SK-MEL-5 (cell line): ENCODE data around the gene C12orf75. TPM values are rescaled to one million over a fixed set of nuclear protein-coding genes. Genes with fewer than 3 reads are reported as not detected.
"Not testable (repeated sequence)": the region's sequence is repeated elsewhere in the genome, so short reads cannot be mapped to it uniquely, and the experiment has no call there.

Experiments
- DNase-seq: peaks from one replicate; pipeline ENCODE4 v3.0.0-alpha.2; 2016; ENCODE audit warnings: low read depth, low spot score
- in situ Hi-C: cut with HindIII; loops from 2 replicates; pipeline ENCODE4 v1.10.0; 2016; ENCODE audit warnings: low sequenced_read_pairs, high pct_unique_total_duplicates, low pct_unique_long_range_greater_than_20kb
- total RNA-seq: library from RNA; depleted of rRNA; stranded (reverse); fragments of >200 nt; shearing (Covaris generic); gene quantifications from 2 replicates; pipeline ENCODE4 v1.2.3, GENCODE V29; 2014

Gene C12orf75
- total RNA-seq, 1 experiment from 2014 or later = 2.1 TPM

DNA sequence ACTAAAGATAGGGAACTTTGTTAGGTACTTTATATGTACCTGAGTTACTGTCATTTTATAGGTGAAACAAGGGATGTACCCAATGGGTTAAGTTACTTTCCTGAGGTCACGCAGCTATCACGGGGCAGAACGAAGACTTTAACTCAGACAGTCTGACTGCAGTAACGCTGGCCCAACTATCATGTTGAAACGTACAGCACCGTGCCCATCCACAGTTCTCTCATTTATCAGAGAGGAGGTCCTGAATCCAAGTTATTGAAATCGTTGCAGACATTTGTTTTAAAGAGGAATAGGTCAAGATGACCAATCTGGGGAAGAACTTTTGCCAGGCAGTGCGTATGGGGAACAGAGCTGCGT is 587 bp upstream of the C12orf75 start:
- in situ Hi-C loops = no loop called here
- DNase-seq = no peak

DNA sequence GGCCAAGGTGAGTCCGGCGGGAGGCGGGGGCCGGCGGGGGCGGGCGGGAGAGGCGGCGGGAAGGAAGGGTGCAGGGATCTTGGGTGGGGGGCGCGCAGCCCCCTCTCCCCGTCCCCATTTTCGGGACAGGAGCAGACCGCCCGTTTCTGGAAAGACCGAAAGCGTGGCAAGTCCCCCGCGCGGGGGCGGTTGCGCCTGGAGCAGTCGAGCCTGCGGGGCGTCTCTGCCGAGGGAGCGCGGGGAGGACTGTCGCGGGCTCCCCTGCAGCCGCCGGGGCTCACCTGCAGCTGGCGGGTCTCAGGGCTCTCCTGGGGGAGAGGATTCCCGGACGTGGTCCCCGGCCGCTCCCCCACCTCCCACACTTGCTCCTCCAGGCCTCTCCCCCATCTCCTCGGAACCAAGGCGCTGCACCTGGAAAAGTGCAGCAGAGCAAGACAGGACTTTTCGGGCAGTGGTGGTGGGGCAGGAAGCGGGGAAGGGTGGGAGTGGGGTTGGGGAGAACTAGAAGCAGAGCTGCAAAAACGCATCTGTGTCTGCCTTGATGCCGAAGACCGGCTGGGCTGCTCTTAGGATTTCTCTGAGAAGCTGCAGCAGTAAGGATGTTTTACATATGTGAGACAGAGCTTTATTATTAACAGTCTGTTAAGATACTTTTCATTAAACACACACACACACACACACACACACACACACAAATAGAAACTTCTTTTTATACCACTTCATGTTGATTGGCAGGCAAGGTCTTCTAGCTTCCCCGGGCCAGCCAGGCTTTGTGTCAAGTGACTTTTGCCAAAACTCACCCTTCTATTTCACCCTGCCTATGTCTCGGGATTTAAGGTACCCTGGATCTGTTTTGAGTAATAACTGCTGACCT is 677 bp downstream of the C12orf75 start:
- DNase-seq = no peak

DNA sequence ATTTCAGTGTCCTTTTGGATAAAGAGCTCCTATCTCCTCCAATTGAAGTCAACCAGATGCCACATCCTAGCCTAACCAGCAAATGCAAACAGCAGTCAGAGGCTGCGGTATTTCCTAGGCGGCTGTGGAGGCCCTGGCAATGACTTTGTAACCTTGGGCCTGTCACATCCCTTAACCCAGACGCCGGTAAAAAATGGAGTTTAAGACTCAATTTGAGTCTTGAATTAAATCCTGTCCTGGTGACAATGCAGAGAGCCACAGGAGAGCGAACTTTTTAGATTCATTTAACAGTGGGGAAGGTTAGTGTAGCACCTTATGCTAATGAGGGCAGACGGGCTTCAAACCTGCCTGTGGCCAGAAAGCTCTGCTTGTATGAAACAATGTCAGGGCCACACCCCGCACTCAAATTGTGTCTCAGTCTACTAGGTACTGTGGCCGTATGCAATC is 1.3 kb downstream of the C12orf75 start:
- no peak for DNase-seq

More for the DNA sequence above, 677 bp downstream of the C12orf75 start:
- in situ Hi-C loops = no loop called here

DNA sequence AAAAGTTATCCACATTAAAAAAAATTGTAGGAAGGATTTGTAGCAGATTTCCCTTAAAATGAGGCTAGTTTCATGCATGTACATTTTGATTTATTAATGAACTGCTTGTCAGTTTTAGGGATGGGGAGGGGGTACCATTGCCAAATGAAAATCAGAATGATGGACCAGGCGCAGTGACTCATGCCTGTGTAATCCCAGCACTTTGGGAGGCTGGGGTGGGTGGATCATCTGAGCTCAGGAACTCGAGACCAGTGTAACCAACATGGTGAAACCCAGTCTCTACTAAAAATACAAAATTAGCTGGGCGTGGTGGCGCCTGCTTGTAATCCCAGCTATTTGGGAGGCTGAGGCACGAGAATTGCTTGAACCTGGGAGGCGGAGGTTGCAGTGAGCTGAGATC is 1.8 kb downstream of the C12orf75 start:
- in situ Hi-C loops, DNase-seq: not testable (repeated sequence)

More for the DNA sequence above, 1.3 kb downstream of the C12orf75 start:
- in situ Hi-C loops = no loop called here

DNA sequence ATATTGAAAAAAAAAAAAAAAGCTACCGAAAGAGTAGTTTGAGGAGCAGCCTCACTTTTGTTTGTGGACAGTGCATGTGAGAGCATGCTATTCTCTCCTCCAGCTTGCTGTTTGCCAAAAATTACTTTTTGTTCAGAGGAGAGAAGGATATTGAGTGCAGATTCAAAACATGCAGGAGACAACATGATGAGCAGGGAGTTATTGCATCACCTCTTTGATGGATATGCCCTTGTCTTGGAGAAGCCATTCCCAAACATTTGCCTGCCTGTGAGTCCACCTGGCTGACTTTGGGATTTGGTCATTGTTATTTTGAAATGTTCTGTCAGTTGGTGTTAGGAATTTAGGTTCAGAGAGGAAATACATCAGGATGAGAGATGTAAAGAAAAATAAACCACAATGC is 2.4 kb downstream of the C12orf75 start:
- in situ Hi-C loops = no loop called here
- no peak for DNase-seq

DNA sequence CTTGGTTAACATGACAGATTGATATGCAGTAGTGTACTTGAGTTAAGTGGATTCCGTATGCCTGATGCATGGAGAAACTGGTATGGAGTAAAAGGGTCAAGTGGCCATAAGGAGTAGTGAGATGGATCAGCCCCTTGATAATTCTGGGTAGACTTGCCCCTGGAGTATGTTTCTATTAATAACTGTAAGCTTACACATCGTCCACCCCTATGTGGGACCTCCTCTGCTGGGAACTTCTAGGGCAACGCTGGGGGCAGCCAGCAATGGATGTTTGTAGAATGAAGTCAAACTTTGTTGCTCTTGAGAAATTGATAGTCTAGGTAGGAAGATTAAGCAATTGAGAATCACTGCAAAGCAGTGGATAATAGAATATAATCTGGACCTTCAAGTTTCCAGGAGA is 3.5 kb downstream of the C12orf75 start:
- DNase-seq = no peak
- in situ Hi-C loops = no loop called here

DNA sequence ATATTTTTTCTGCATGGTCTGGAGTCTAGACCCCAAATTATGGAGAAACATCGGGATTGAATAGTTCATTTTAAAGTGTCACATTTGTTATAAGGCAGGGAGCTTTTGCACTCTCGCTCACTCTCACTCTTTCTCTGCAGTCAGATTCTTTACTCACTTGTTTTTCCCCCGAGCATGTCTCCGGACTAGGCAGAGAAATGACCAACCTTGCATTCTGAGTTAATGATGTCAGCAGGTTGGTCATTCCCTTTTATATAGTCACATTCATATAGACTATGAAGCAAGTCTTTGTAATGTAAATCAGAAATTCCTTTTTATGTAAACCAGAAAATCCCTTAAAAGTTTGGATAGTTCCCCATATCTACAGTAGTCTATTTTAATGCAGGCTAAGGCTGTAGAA is 4.1 kb downstream of the C12orf75 start:
- in situ Hi-C loops = no loop called here

DNA sequence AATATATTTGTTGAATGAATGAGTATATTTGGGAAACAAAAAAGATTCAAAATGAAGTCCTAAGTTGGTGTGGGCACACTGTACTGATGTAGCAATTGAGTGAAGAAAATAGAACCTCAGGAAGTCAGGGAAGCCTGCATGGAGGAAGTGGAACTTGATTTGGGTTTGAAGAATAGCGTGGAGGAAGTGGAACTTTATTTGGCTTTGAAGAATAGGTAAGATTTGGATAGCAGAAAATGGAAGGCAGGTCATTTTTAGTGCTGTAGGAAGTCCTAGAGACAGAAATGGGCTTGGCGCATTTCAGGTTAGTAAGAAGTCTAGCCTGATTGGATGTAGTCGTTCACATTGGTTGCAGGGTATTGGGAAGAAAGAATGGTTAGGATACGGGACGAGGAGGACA is 5.4 kb downstream of the C12orf75 start:
- in situ Hi-C loops = no loop called here
- no peak for DNase-seq

More for the DNA sequence above, 4.1 kb downstream of the C12orf75 start:
- no peak for DNase-seq

DNA sequence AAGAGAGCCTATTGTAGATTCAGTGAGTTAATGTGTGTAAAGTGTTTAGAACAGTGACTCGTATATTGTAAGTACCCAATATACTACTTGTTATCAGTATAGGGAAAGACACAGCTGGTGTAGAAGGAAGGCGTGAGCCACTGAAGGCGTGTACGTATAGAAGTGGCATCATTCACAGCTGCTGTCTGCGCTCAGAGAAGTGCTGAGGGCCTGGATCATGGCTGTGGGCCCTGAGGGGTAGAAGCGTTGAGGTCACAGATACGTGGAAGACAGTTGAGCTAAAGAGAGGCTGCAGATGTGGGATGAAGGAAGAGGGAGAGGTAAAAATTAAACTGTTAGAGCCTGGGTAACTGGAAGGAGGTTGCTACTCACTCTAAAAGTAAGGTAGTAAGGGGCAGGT is 5.9 kb downstream of the C12orf75 start:
- in situ Hi-C loops = no loop called here
- DNase-seq = no peak

DNA sequence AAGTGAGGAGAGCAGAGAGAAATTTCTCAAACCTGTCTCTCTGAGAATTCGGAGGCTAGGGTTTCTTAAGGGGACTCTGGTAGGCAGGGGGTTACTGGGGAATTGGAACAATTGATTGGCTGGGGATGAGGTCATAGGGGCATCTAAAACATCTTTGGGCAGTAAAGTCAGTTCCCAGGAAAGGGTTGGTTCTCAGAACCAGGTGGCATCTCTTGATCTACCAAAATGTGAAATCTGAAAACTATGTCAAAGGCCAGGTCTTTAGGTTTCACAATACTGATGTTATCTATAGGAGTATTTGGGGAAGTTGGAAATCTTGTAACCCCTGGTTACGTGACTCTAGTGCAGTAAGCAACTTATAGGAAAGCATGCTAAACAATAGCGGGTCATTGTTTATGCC is 6.9 kb downstream of the C12orf75 start:
- in situ Hi-C loops = no loop called here
- no peak for DNase-seq

DNA sequence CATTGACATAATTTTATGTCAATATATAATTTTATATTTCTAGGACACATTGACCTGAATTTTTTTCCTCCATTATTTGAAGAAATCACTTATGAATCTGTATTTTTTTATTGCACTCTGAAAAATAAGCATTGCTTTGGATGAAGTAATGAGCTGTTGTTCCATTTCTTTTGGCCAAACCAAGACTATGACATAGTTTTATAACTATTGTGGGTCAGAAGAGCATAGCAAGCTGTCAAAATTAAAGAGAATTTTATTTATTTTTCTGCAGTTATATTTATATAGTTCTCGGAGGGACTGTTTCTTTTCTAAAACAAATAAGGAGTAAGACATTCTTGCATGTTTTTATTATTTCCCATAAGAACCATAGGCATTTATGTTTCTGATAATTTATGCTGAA is 8.5 kb downstream of the C12orf75 start:
- in situ Hi-C loops = no loop called here
- no peak for DNase-seq

DNA sequence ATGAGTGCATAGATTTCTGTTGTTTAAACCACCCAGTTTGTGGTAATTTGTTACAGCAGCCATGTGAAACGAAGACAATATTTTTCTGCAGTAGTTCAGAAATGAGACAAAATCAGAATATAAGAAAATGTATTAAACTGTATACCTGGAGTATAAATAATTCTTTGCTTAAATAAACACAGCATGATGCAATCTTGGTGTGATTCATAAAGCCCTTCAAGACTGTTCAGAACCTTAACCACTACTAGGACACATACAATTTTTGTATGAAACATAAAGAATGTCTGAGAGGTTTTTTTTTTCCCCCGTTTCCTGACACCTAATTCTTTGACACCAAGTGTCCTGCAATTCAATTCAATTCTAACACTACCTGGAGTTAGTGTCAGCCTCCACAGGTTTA is 10.5 kb downstream of the C12orf75 start:
- no peak for DNase-seq
- in situ Hi-C loops = no loop called here

DNA sequence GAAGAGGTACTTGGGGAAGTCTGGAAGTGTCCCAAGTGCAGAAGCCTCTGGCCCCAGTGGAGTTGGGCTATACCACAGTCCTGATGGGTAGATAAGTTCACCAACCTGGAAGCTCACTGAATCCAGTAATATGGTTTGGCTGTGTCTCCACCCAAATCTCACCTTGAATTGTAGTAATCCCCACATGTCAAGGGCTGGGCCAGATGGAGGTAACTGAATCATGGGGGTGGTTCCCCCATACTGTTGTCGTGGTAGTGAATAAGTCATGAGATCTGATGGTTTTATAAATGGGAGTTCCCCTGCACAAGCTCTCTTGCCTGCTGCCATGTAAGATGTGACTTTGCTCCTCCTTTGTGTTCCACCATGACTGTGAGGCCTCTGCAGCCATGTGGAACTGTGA is 11.1 kb downstream of the C12orf75 start:
- in situ Hi-C loops, DNase-seq: not testable (repeated sequence)

DNA sequence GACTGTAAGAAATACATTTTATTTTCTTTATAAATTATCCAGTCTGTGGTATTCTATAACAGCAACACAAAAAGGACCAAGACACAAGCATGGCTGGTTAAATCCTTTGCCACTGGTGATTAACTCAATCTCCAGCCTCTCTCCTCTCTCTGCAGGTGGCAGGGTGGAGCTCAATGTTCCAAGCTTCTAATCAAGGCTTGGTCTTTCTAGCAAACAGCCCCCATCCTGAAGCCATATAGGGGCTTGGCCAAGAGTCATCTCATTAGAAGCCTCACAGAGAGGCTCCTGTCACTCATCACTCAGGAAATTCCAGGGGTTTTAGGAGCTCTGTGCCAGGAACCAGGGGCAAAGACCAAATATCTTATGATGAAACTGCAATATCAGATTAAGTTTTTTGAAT is 12.0 kb downstream of the C12orf75 start:
- no peak for DNase-seq
- in situ Hi-C loops = no loop called here

DNA sequence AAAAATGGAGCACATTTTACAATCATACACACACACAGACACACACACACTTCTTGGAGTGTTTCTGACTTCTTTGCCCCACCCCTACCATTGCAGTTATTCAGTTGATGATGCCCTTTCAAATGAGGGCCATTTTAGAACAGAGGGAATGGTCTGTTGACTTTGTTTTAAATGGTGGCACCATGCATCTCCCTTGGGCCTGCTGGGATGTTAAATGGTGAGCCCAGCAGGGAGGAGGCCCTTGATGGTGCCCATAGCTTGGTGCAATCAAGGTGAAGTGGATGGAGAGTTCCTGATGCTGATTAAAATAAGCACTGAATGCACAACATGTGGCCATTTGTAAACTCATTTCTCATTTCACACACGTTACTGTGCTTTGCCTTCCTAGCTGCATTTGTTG is 13.3 kb downstream of the C12orf75 start:
- in situ Hi-C loops = no loop called here
- DNase-seq = no peak

DNA sequence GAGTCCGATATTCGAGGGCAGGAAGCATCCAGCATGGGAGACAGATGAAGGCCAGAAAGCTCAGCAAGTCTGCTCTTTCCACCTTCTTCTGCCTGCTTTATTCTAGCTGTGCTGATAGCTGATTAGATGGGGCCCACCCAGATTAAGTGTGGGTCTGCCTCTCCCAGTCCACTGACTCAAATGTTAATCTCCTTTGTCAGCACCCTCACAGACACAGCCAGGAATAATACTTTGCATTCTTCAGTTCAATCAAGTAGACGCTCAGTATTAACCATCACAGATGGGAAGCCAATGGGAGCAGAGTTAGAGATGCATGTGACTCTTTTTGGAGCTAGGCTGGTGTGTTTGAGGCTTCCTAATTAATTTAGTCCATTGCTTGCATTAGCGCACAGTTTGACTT is 17.0 kb downstream of the C12orf75 start:
- DNase-seq = no peak
- in situ Hi-C loops = no loop called here

DNA sequence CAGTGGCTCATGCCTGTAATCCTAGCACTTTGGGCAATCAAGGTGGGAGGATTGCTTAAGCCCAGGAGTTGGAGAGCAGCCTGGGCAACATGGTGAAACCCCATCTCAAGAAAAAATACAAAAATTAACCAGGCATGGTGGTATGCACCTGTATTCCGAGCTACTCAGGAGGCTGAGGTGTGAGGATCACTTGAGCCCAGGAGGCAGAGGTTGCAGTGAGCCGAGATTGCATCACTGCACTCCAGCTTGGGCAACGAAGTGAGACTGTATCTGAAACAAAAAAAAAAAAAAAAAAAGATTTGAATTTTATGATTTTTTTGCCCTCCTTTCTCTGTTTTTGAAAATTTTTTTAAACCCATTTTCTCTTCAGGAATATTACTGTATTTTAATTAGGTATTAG is 17.7 kb downstream of the C12orf75 start:
- DNase-seq = no peak
- in situ Hi-C loops = no loop called here

DNA sequence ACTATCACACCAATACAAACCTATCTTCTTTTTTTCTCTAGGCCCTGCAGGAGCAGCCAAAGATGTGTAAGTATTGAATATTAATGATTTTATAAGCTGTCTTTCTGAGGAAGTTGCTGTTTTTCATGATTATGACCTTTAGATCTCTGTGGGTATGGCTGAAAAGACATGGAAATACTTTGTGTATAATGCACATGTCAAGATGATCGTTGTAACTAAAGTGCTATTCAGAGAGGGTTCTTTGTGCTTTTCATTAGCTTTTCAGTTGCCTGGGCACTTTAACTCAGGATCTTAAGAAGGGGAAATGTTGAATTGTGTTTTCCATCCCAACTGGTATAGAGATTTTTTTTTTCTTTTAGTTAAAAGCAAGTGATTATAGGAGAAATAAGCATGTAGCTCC is 18.1 kb downstream of the C12orf75 start:
- DNase-seq = no peak
- in situ Hi-C loops = no loop called here

DNA sequence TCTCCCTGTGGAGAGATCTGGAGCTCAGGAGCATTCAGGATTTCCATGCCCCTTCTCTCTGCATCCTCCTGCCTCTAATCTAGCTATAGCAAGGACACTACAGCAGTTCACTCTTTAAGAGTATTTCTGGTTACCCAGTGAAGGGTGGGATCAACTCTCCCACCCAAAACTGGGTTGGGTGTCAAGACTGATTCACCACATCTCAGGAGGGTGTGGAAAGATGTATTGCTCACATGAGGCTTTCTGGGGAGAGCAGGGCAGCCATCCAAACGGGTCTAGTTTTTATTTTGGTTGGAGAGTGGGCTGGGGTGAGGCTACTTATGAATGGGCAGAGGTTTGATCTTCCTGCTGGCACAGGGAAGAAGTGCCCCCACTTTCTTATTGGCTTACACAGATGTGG is 18.6 kb downstream of the C12orf75 start:
- no peak for DNase-seq
- in situ Hi-C loops = no loop called here
